ENCODE data around the gene CDX1. TPM values are rescaled to one million over a fixed set of nuclear protein-coding genes. Genes with fewer than 3 reads are reported as not detected.
"Not testable (repeated sequence)": the region's sequence is repeated elsewhere in the genome, so short reads cannot be mapped to it uniquely, and the experiment has no call there.

CDX1 gene
- total and polyA plus RNA-seq, 5 experiments from 2014 or later, result not detected

- POLR2A ChIA-PET, result no interaction called here
- Mint-ChIP-seq H3K4me1 (peaks cover 0 to 3% (median 0%) of the 10 kb centered on the region in 4 donors), H3K9me3 (no peaks in the 10 kb centered on the region), H3K27ac (no peak overlapping the region), H3K27me3 (peaks cover 0 to 1% (median 0%) of the 10 kb centered on the region in 5 donors), H3K4me3 (no peak overlapping the region), H3K36me3 (no peaks in the 10 kb centered on the region)
- DNase-seq (no peak), ATAC-seq (no peak)
Measured at GRCh38 chr5:150229571-150229970, 63.0 kb downstream of the CDX1 start.

GRCh38 chr5:150230842-150231241 lies 64.3 kb downstream of the CDX1 start:
- ATAC-seq (no peak), DNase-seq (no peak)
- Mint-ChIP-seq H3K27me3 (peaks cover 0 to 1% (median 0%) of the 10 kb centered on the region in 5 donors), H3K4me1 (peaks cover 0 to 3% (median 0%) of the 10 kb centered on the region in 4 donors), H3K4me3 (no peak overlapping the region), H3K36me3 (no peaks in the 10 kb centered on the region), H3K9me3 (no peaks in the 10 kb centered on the region), H3K27ac (no peak overlapping the region)
- POLR2A ChIA-PET, result interaction anchor here (0.5 kb wide), 1 partner anchor 1086 kb away, joined by 4 read pairs; no protein-coding TSS in a partner anchor

- H3K27me3 Mint-ChIP-seq, POLR2A ChIA-PET, ATAC-seq, H3K4me1 Mint-ChIP-seq, DNase-seq, H3K36me3 Mint-ChIP-seq, H3K4me3 Mint-ChIP-seq, H3K27ac Mint-ChIP-seq, H3K9me3 Mint-ChIP-seq: not testable (repeated sequence)
Measured at GRCh38 chr5:150233706-150234105, 67.1 kb downstream of the CDX1 start.

Other genes starting within 250 kb of the CDX1 start
- not detected for gene PDE6A, start 222.0 kb upstream of the CDX1 start, total RNA-seq
- gene PDE6A, start 222.0 kb upstream of the CDX1 start, polyA plus RNA-seq, result not detected
- 10 to 100 TPM; 14.7 to 16.9 TPM for gene SLC26A2, start 206.0 kb upstream of the CDX1 start, total RNA-seq
- 1 to 10 TPM; 2.5 to 3.0 (median 2.6) TPM for gene SLC26A2, start 206.0 kb upstream of the CDX1 start, polyA plus RNA-seq
- 1 to 10 TPM; 6.0 to 6.3 TPM for gene TIGD6, start 166.1 kb upstream of the CDX1 start, total RNA-seq
- 1 to 10 TPM; 2.7 to 4.5 (median 3.6) TPM for gene TIGD6, start 166.1 kb upstream of the CDX1 start, polyA plus RNA-seq
- gene HMGXB3, start 166.0 kb upstream of the CDX1 start, total RNA-seq, result 10 to 100 TPM; 33.8 to 36.5 TPM
- gene HMGXB3, start 166.0 kb upstream of the CDX1 start, polyA plus RNA-seq, result 10 to 100 TPM in 1 of 3 donors, 1 to 10 TPM in 2; 4.6 to 13.1 (median 6.1) TPM
- 1 to 10 TPM; 1.0 to 1.5 TPM for gene CSF1R, start 80.2 kb upstream of the CDX1 start, total RNA-seq
- under 1 TPM; 0.07 to 0.82 (median 0.55) TPM for gene CSF1R, start 80.2 kb upstream of the CDX1 start, polyA plus RNA-seq
- under 1 TPM; 0.47 to 0.49 TPM for gene PDGFRB, start 10.9 kb upstream of the CDX1 start, total RNA-seq
- gene PDGFRB, start 10.9 kb upstream of the CDX1 start, polyA plus RNA-seq, result under 1 TPM in 2 of 3 donors, not detected in 1; 0.31 to 0.57 TPM
- not detected for gene SLC6A7, start 23.3 kb downstream of the CDX1 start, total RNA-seq
- not detected for gene SLC6A7, start 23.3 kb downstream of the CDX1 start, polyA plus RNA-seq
- not detected for gene CAMK2A, start 123.0 kb downstream of the CDX1 start, total RNA-seq
- gene CAMK2A, start 123.0 kb downstream of the CDX1 start, polyA plus RNA-seq, result not detected
- gene ARSI, start 136.1 kb downstream of the CDX1 start, total RNA-seq, result not detected
- not detected for gene ARSI, start 136.1 kb downstream of the CDX1 start, polyA plus RNA-seq
- gene TCOF1, start 190.9 kb downstream of the CDX1 start, total RNA-seq, result 10 to 100 TPM; 61.5 to 64.6 TPM
- 10 to 100 TPM in 1 of 3 donors, 1 to 10 TPM in 2; 1.8 to 24.7 (median 3.3) TPM for gene TCOF1, start 190.9 kb downstream of the CDX1 start, polyA plus RNA-seq
- 100 to 1,000 TPM; 288 to 293 TPM for gene CD74, start 246.1 kb downstream of the CDX1 start, total RNA-seq
- 100 to 1,000 TPM; 310 to 415 (median 407) TPM for gene CD74, start 246.1 kb downstream of the CDX1 start, polyA plus RNA-seq